Femur (tissue), 1 donor: ENCODE results near the gene LNX1.

Source experiments
- DNase-seq: peaks from one replicate; pipeline ENCODE4 v3.0.0-alpha.2; 2017

LNX1 gene

GRCh38 chr4:53591372-53591892 is at the start of gene LNX1:
TSS of gene LNX1 (minus strand) at chr4:53591486. CDS start at chr4:53574002, 17,484 bp downstream.
- DNase-seq = no peak

- peak; percentile 29 for DNase-seq
Observed at GRCh38 chr4:53640576-53641453, 49.5 kb upstream of the LNX1 start.

GRCh38 chr4:53638919-53639318 is 47.6 kb upstream of the LNX1 start:
- DNase-seq = no peak

GRCh38 chr4:53637348-53637747 is 46.1 kb upstream of the LNX1 start:
- no peak for DNase-seq

GRCh38 chr4:53635697-53636483 is 44.6 kb upstream of the LNX1 start:
- no peak for DNase-seq

GRCh38 chr4:53633608-53634007 is 42.3 kb upstream of the LNX1 start:
- peak; percentile 60 for DNase-seq

GRCh38 chr4:53629296-53629695 is 38.0 kb upstream of the LNX1 start:
- DNase-seq = no peak

- DNase-seq = no peak
Observed at GRCh38 chr4:53626491-53626890, 35.2 kb upstream of the LNX1 start.

- no peak for DNase-seq
Observed at GRCh38 chr4:53625888-53626287, 34.6 kb upstream of the LNX1 start.

GRCh38 chr4:53622739-53623151 is 31.5 kb upstream of the LNX1 start:
- DNase-seq = no peak

GRCh38 chr4:53620956-53621355 is 29.7 kb upstream of the LNX1 start:
- DNase-seq = no peak

- DNase-seq = no peak
Observed at GRCh38 chr4:53619431-53619830, 28.1 kb upstream of the LNX1 start.

GRCh38 chr4:53618321-53618720 is 27.0 kb upstream of the LNX1 start:
- DNase-seq = no peak

GRCh38 chr4:53617101-53617680 is 25.9 kb upstream of the LNX1 start:
- DNase-seq = no peak

- no peak for DNase-seq
Observed at GRCh38 chr4:53616219-53616618, 24.9 kb upstream of the LNX1 start.

- no peak for DNase-seq
Observed at GRCh38 chr4:53614591-53614990, 23.3 kb upstream of the LNX1 start.

GRCh38 chr4:53613428-53613827 is 22.1 kb upstream of the LNX1 start:
- DNase-seq = no peak

- no peak for DNase-seq
Observed at GRCh38 chr4:53608649-53609048, 17.4 kb upstream of the LNX1 start.

GRCh38 chr4:53608242-53608641 is 17.0 kb upstream of the LNX1 start:
- no peak for DNase-seq

- no peak for DNase-seq
Observed at GRCh38 chr4:53605783-53606182, 14.5 kb upstream of the LNX1 start.

GRCh38 chr4:53602390-53602789 is 11.1 kb upstream of the LNX1 start:
- DNase-seq = no peak

- DNase-seq = peak; percentile 73
Observed at GRCh38 chr4:53601251-53601764, 10.0 kb upstream of the LNX1 start.

GRCh38 chr4:53599632-53600031 is 8.3 kb upstream of the LNX1 start:
- DNase-seq = no peak
